SK-N-SH (cell line): ENCODE results near the gene SLC46A2. TPM values are rescaled to one million over a fixed set of nuclear protein-coding genes. Genes with fewer than 3 reads are reported as not detected.

ENCODE experiments used
- CTCF ChIA-PET: fragments of 300-600, 350-600 bp; formaldehyde crosslinking; extraction: SDS; loops from one replicate; lab custom pipeline; 2021; lab: Yijun Ruan, JAX
- POLR2A ChIA-PET: fragments of 350-600 bp; sonication (Branson Sonifier 250); formaldehyde crosslinking; extraction: SDS; loops from one replicate; lab custom pipeline; 2020; ENCODE audit warnings: antibody characterized with exemption, inconsistent platforms; lab: Yijun Ruan, JAX
- DNase-seq: peaks from one replicate; pipeline ENCODE4 v3.0.0; 2012
- H2AFZ ChIP-seq: fragments of 200-600 bp; sonication (generic); 2 replicates; pipeline ENCODE4 v1.8.1; 2016; ENCODE audit warnings: antibody characterized with exemption, mild to moderate bottlenecking, low read depth
- H3F3A ChIP-seq: fragments of 200-600 bp; sonication (generic); replicated peaks from 2 replicates; pipeline ENCODE3; 2016; ENCODE audit warnings: antibody characterized with exemption, mild to moderate bottlenecking; ENCODE audit not compliant: insufficient read depth
- H3K27ac ChIP-seq, 2 experiments: fragments of 200-500 bp in 1 of 2; fragments of 200-600 bp in 1 of 2; sonication (Bioruptor generic) in 1 of 2; sonication (generic), shearing (Covaris generic) in 1 of 2; 2 replicates each; pipeline versions ENCODE4 v1.5.1 to v1.6.1; 2014 to 2016; ENCODE audit warnings: low read depth in 2 of 2, inconsistent platforms in 1 of 2, low read length in 1 of 2, mild to moderate bottlenecking in 1 of 2, mixed read lengths in 1 of 2
- H3K27me3 ChIP-seq: fragments of 200-600 bp; sonication (generic), shearing (Covaris generic); 2 replicates; pipeline ENCODE4 v1.6.1; 2016; ENCODE audit warnings: mixed run types; ENCODE audit not compliant: insufficient read depth
- H3K36me3 ChIP-seq, 2 experiments: fragments of 200-500 bp in 1 of 2; fragments of 200-600 bp in 1 of 2; sonication (Bioruptor generic) in 1 of 2; sonication (generic) in 1 of 2; replicated peaks in 1 of 2; 2 replicates each; pipeline versions ENCODE3 to v1.5.1; 2014 to 2016; ENCODE audit warnings: low read length in 1 of 2, mild to moderate bottlenecking in 1 of 2; ENCODE audit not compliant: insufficient read depth in 2 of 2, control insufficient read depth in 1 of 2
- H3K4me1 ChIP-seq, 2 experiments: fragments of 200-500 bp in 1 of 2; fragments of 200-600 bp in 1 of 2; sonication (Bioruptor generic) in 1 of 2; sonication (generic), shearing (Covaris generic) in 1 of 2; 2 replicates each; pipeline versions ENCODE4 v1.5.1 to v1.6.1; 2014 to 2016; ENCODE audit warnings: low read depth in 1 of 2, low read length in 1 of 2, mixed run types in 1 of 2; ENCODE audit not compliant: insufficient read depth in 2 of 2, control insufficient read depth in 1 of 2
- H3K4me2 ChIP-seq: fragments of 200-600 bp; sonication (generic), shearing (Covaris generic); 2 replicates; pipeline ENCODE4 v1.6.1; 2017; ENCODE audit warnings: mixed run types
- H3K4me3 ChIP-seq, 2 experiments: fragments of 200-500 bp in 1 of 2; fragments of 200-600 bp in 1 of 2; sonication (Bioruptor generic) in 1 of 2; sonication (generic), shearing (Covaris generic) in 1 of 2; 2 replicates each; pipeline versions ENCODE4 v1.5.1 to v1.8.1; 2014 to 2016; ENCODE audit warnings: low read depth in 2 of 2, inconsistent platforms in 1 of 2, low read length in 1 of 2, mild to moderate bottlenecking in 1 of 2, mixed read lengths in 1 of 2, moderate library complexity in 1 of 2
- H3K79me2 ChIP-seq: fragments of 200-600 bp; sonication (generic); 2 replicates; pipeline ENCODE4 v1.8.1; 2017; ENCODE audit warnings: mild to moderate bottlenecking; ENCODE audit not compliant: insufficient read depth
- H3K9ac ChIP-seq: fragments of 200-600 bp; sonication (generic); 2 replicates; pipeline ENCODE4 v1.6.1; 2017; ENCODE audit warnings: mixed run types
- H3K9me2 ChIP-seq: fragments of 200-600 bp; sonication (generic); 2 replicates; pipeline ENCODE4 v1.6.1; 2017; ENCODE audit warnings: mixed run types
- H3K9me3 ChIP-seq: fragments of 200-600 bp; sonication (generic); 2 replicates; pipeline ENCODE4 v1.6.1; 2017; ENCODE audit warnings: mixed run types, mild to moderate bottlenecking, moderate library complexity
- H4K20me1 ChIP-seq: fragments of 200-600 bp; sonication (generic); 2 replicates; pipeline ENCODE4 v1.6.1; 2017; ENCODE audit warnings: mild to moderate bottlenecking, mixed run types; ENCODE audit not compliant: insufficient read depth
- CHD2 ChIP-seq: fragments of 150-350 bp; IDR thresholded peaks from 2 replicates; pipeline ENCODE4 v1.6.1; 2018; ENCODE audit warnings: low read length; ENCODE audit not compliant: partially characterized antibody
- CTCF ChIP-seq: fragments of 200-600 bp; sonication (generic); IDR thresholded peaks from 2 replicates; pipeline ENCODE4 v1.6.1; 2017; ENCODE audit warnings: antibody characterized with exemption, mild to moderate bottlenecking, moderate library complexity
- FOSL2 ChIP-seq: IDR thresholded peaks from 2 replicates; pipeline ENCODE4 v1.4.0; 2012; ENCODE audit warnings: low read depth, mild to moderate bottlenecking, moderate library complexity, borderline replicate concordance
- FOXJ3 ChIP-seq: sonication (generic); formaldehyde crosslinking; IDR thresholded peaks from 2 replicates; pipeline ENCODE4 v1.5.1; 2020; ENCODE audit warnings: mild to moderate bottlenecking, missing genetic modification reagents
- GABPA ChIP-seq: IDR thresholded peaks from 2 replicates; pipeline ENCODE4 v1.4.0; 2012; ENCODE audit warnings: low read depth, mild to moderate bottlenecking
- GATA2 ChIP-seq: sonication (generic); formaldehyde crosslinking; IDR thresholded peaks from 2 replicates; pipeline ENCODE4 v1.5.0; 2020; ENCODE audit warnings: mild to moderate bottlenecking, missing genetic modification reagents
- MXI1 ChIP-seq: IDR thresholded peaks from 2 replicates; pipeline ENCODE4 v1.6.1; 2012; ENCODE audit warnings: mild to moderate bottlenecking, low read depth, low read length, improper control_type of control experiment
- PBX3 ChIP-seq: IDR thresholded peaks from 2 replicates; pipeline ENCODE4; 2012
- RCOR1 ChIP-seq: fragments of 150-350 bp; IDR thresholded peaks from 2 replicates; pipeline ENCODE4 v1.6.1; 2017; ENCODE audit warnings: antibody characterized with exemption, low read length
- RXRA ChIP-seq: IDR thresholded peaks from 2 replicates; pipeline ENCODE4 v1.4.0; 2012; ENCODE audit warnings: low read depth, mild to moderate bottlenecking, borderline replicate concordance
- TCF12 ChIP-seq: IDR thresholded peaks from 2 replicates; pipeline ENCODE4 v1.4.0; 2012
- WGBS: methylation state at CpG from one replicate; pipeline ENCODE4 v1.1.6; 2017; ENCODE audit warnings: low lambda C conversion rate; 5-methylcytosine and 5-hydroxymethylcytosine counted together
- polyA plus RNA-seq, 3 experiments: library from polyadenylated mRNA; depleted of rRNA; stranded (reverse); fragments of >200 nt; gene quantifications; 2 replicates each; pipeline ENCODE4 v1.2.3, GENCODE V29; 2012

SLC46A2 gene
- polyA plus RNA-seq, 1 of the 3 experiments (the other 2 are of a cell fraction): not detected

DNA sequence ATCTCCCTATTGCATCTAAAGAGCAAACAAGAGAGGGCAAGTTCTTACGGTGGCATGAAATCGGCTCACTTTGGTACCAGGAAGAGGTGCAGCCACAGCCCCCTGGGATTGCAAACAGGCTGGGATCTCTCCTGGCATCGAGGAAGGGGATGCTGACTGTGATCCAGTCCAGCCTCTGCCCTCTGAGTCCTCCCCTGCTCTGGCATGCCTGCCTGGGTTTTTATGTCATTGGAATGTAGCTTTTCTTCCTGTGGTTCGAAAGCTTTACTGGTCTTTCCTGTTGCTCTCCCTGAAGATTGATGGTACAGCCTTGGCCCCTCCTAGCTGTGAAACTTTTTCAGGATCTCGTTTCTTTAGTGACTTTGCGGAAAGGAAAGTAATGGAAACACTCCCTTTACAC is 6.6 kb downstream of the SLC46A2 start:
- Histone ChIP-seq H3K36me3 (no peaks in the 10 kb centered on the region), H3K27ac (no peak overlapping the region), H3K79me2 (no peaks in the 10 kb centered on the region), H3F3A (no peaks in the 10 kb centered on the region), H3K4me1 (no peaks in the 10 kb centered on the region), H3K9me3 (no peaks in the 10 kb centered on the region), H3K4me2 (no peak overlapping the region; the same call in 1 of the 2 replicates), H3K9me2 (no peaks in the 10 kb centered on the region), H3K4me3 (no peak overlapping the region), H2AFZ (no peak overlapping the region), H3K27me3 (no peaks in the 10 kb centered on the region), H3K9ac (no peak overlapping the region), H4K20me1 (no peaks in the 10 kb centered on the region)
- ChIA-PET CTCF (no interaction called here), POLR2A (no interaction called here)
- 52% methylated on average over 6 of the region's 6 CpGs for WGBS
- TF ChIP-seq MXI1 (no peak), RXRA (no peak), FOXJ3 (CRISPR knock-in tag) (no peak), TCF12 (peak; percentile 23; the same call in 1 of the 2 replicates), GATA2 (no peak), PBX3 (peak; percentile 30; the same call in 1 of the 2 replicates), CTCF (no peak), GABPA (no peak), CHD2 (no peak), RCOR1 (no peak)
- no peak for DNase-seq

DNA sequence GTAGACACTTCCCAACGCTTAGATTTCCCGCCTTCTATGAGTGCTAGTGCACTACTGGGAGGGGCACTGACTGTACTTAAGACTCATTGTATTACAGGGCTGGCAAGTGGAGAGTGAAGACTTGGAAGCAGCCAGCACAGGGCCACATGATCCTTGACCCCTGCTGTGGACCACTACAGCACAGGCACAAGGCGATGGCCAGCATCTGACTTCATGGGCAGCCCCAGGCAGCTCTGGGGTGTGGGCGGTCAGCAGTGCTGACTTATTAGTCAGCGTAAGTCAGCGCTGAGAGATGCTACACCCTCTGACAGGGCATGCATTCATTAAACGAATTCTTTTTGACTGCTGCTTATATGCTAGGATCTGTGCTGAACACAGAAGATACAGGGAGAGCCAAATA is 9.3 kb downstream of the SLC46A2 start:
- Histone ChIP-seq H3K36me3 (no peaks in the 10 kb centered on the region), H3K9ac (no peak overlapping the region), H3K27ac (no peak overlapping the region), H3K27me3 (no peaks in the 10 kb centered on the region), H3K9me3 (no peaks in the 10 kb centered on the region), H4K20me1 (no peaks in the 10 kb centered on the region), H2AFZ (no peak overlapping the region), H3F3A (no peaks in the 10 kb centered on the region), H3K4me2 (no peak overlapping the region), H3K79me2 (no peaks in the 10 kb centered on the region), H3K9me2 (no peaks in the 10 kb centered on the region), H3K4me1 (no peaks in the 10 kb centered on the region), H3K4me3 (no peak overlapping the region)
- no peak for DNase-seq
- TF ChIP-seq FOSL2: no peak
- no peak for TF ChIP-seq RXRA
- 86% methylated on average over 3 of the region's 7 CpGs for WGBS
- ChIA-PET CTCF (interaction anchor here (1.0 kb wide), 1 partner anchor 36 kb away, joined by 3 read pairs; no protein-coding TSS in a partner anchor), POLR2A (no interaction called here)
